ENCODE data around the gene TJP1. TPM values are rescaled to one million over a fixed set of nuclear protein-coding genes. Genes with fewer than 3 reads are reported as not detected.

The TJP1 gene
- total and polyA plus RNA-seq, 2 of the 8 experiments (the other 6 are each of a cell fraction or from before 2014, with no cell fraction given), result 46.3 to 138 TPM

- no peaks in the 10 kb centered on the region for H3K23me2 ChIP-seq (ENCODE audit: low read depth, low read length)
- no peaks in the 10 kb centered on the region for H3K4me1 ChIP-seq (replicated peaks in 1 of 4; ENCODE audit: control insufficient read depth in 3 of 4, insufficient read depth in 4 of 4, low read length in 3 of 4)
- H2AFZ ChIP-seq (ENCODE audit: low read length), result no peak overlapping the region
- no peak overlapping the region for H2BK120ac ChIP-seq (replicated peaks; ENCODE audit: low read depth, low read length)
- no peak overlapping the region for H2BK12ac ChIP-seq (ENCODE audit: low read depth, low read length)
- no peak overlapping the region for H3K14ac ChIP-seq (ENCODE audit: insufficient read length)
- 89% methylated on average over 15 of the region's 15 CpGs; no CpG with 5 or more reads in 1 of the 2 experiments for WGBS, 2 experiments (ENCODE audit: extremely low coverage in 1 of 2, insufficient coverage in 1 of 2, insufficient read length in 1 of 2, insufficient replicate concordance in 2 of 2, low coverage in 1 of 2, low lambda C conversion rate in 2 of 2, missing lambda C conversion rate in 1 of 2)
- no peak overlapping the region for H2AK5ac ChIP-seq (ENCODE audit: low read depth, low read length)
- peaks cover 3% of the 10 kb centered on the region in 2 experiments for H4K20me1 ChIP-seq (replicated peaks in 1 of 2; ENCODE audit: control insufficient read depth in 1 of 2, insufficient read depth in 2 of 2, low read length in 2 of 2)
- no peak overlapping the region for H3K4ac ChIP-seq (replicated peaks; ENCODE audit: insufficient read length, low read depth, low read length)
- H3K9me3 ChIP-seq (ENCODE audit: insufficient read depth in 2 of 2, low read depth in 1 of 2, low read length in 1 of 2), result no peaks in the 10 kb centered on the region
- POLR2A ChIA-PET (ENCODE audit: partially characterized antibody), result interaction anchor here (0.6 to 1.7 kb wide), 3 partner anchors 10 to 228 kb away, joined by 4 to 6 read pairs (median 4); no protein-coding TSS in a partner anchor
- no peak overlapping the region for H3K23ac ChIP-seq (ENCODE audit: insufficient read length)
- no peak overlapping the region for H2BK15ac ChIP-seq (ENCODE audit: low read length)
- H2BK20ac ChIP-seq (ENCODE audit: low read length), result no peak overlapping the region
- no peak overlapping the region for H3K4me3 ChIP-seq (ENCODE audit: extremely low read depth in 1 of 4, insufficient read depth in 2 of 4, low read depth in 3 of 4, low read length in 4 of 4)
- H3K18ac ChIP-seq (ENCODE audit: extremely low read depth, low read length), result no peak overlapping the region
- no peaks in the 10 kb centered on the region for H3K79me1 ChIP-seq (ENCODE audit: low read depth, low read length)
- no peak overlapping the region for H4K5ac ChIP-seq (ENCODE audit: insufficient read length, low read depth, low read length)
- H4K91ac ChIP-seq (replicated peaks; ENCODE audit: insufficient read length, low read length), result no peak overlapping the region
- TF ChIP-seq HDAC2 (IDR thresholded peaks at IDR 0.05; ENCODE audit: borderline replicate concordance in 1 of 2, low read depth in 2 of 2, low read length in 2 of 2) (no peak), RAD21 (IDR thresholded peaks at IDR 0.05 in 1 of 2, conservative IDR thresholded peaks at IDR 0.05 in 1 of 2; ENCODE audit: low read depth in 2 of 2, low read length in 2 of 2) (peak in 1 of 2 experiments; percentile 19; a peak in 1 of 4 replicates), YY1 (IDR thresholded peaks at IDR 0.05; ENCODE audit: low read depth, low read length) (no peak), CTCF (IDR thresholded peaks at IDR 0.05; ENCODE audit: control extremely low read depth in 1 of 3, insufficient read depth in 1 of 3, low read depth in 1 of 3, low read length in 3 of 3) (peak in 1 of 3 experiments; percentile 9; a peak in 2 of 4 replicates)
- DNase-seq (ENCODE audit: low read depth in 1 of 2, low spot score in 2 of 2), result no peak
- no peak overlapping the region for H2BK5ac ChIP-seq (ENCODE audit: low read depth, low read length)
- CTCF ChIA-PET (ENCODE audit: partially characterized antibody), result interaction anchor here (0.7 to 1.4 kb wide), 8 partner anchors 10 to 568 kb away, joined by 3 to 8 read pairs (median 3); no protein-coding TSS in a partner anchor
- no peak overlapping the region for H4K8ac ChIP-seq (ENCODE audit: extremely low read depth, insufficient read depth, low read length)
- no peaks in the 10 kb centered on the region for H3K27me3 ChIP-seq (replicated peaks in 1 of 4; ENCODE audit: control insufficient read depth in 3 of 4, extremely low read depth in 1 of 4, insufficient read depth in 3 of 4, low read length in 3 of 4)
- H3K9ac ChIP-seq (replicated peaks in 1 of 4; ENCODE audit: extremely low read depth in 1 of 4, low read depth in 3 of 4, low read length in 3 of 4), result no peak overlapping the region
- no peak overlapping the region for H3K4me2 ChIP-seq (ENCODE audit: insufficient read depth in 1 of 2, low read depth in 2 of 2, low read length in 2 of 2)
- H3K79me2 ChIP-seq (ENCODE audit: control insufficient read depth in 1 of 2, insufficient read depth in 2 of 2, low read length in 2 of 2), result no peaks in the 10 kb centered on the region
- H3K36me3 ChIP-seq (ENCODE audit: control insufficient read depth in 2 of 4, insufficient read depth in 4 of 4, low read length in 3 of 4), result peaks cover under 1 to 22% (median 9%) of the 10 kb centered on the region in 4 experiments; a peak in 7 of 8 replicates
- FAIRE-seq, result no peak
- H3K27ac ChIP-seq (ENCODE audit: low read depth, low read length), result no peak overlapping the region
- no peak overlapping the region for H3K56ac ChIP-seq (replicated peaks; ENCODE audit: insufficient read length, low read depth, low read length)
Measured at GRCh38 chr15:29696950-29697738, 125.1 kb downstream of the TJP1 start.
